HEK293 (cell line): ENCODE data around the gene FASN.

Experiments used
- CTCF ChIA-PET: fragments of 350-600 bp; formaldehyde crosslinking; extraction: SDS; loops from one replicate; lab custom pipeline; 2021; ENCODE audit warnings: antibody characterized with exemption; lab: Yijun Ruan, JAX
- POLR2A ChIA-PET: fragments of 300-600 bp; formaldehyde crosslinking; extraction: SDS; loops from one replicate; lab custom pipeline; 2020; ENCODE audit warnings: antibody characterized with exemption, inconsistent platforms; lab: Yijun Ruan, JAX
- H3K27ac ChIP-seq: fragments of 200-500 bp; sonication (Bioruptor generic); 2 replicates; pipeline ENCODE4 v1.5.1; 2014; ENCODE audit warnings: low read depth, low read length, control low read depth, inconsistent platforms; ENCODE audit errors: extremely low read depth
- H3K36me3 ChIP-seq, 2 experiments: fragments of 200-500 bp in 1 of 2; sonication (Bioruptor generic) in 1 of 2; 1 replicate in 1 of 2; 2 replicates in 1 of 2; pipeline ENCODE4 v1.5.1; 2014 to 2017; ENCODE audit warnings: inconsistent platforms in 2 of 2, low read length in 2 of 2; ENCODE audit not compliant: control insufficient read depth in 2 of 2, insufficient read depth in 1 of 2
- H3K4me1 ChIP-seq: fragments of 200-500 bp; sonication (Bioruptor generic); 2 replicates; pipeline ENCODE4 v1.5.1; 2014; ENCODE audit warnings: mild to moderate bottlenecking, low read length, inconsistent platforms; ENCODE audit not compliant: control insufficient read depth, insufficient read depth
- H3K4me3 ChIP-seq: 2 replicates; pipeline ENCODE4 v1.5.1; 2011; ENCODE audit warnings: low read depth, mild to moderate bottlenecking, control low read depth, low read length, moderate library complexity
- H3K9me3 ChIP-seq: fragments of 200-500 bp; sonication (Bioruptor generic); 2 replicates; pipeline ENCODE4 v1.5.1; 2014; ENCODE audit warnings: low read depth, low read length, inconsistent platforms; ENCODE audit not compliant: control insufficient read depth, insufficient read depth
- BCL11A ChIP-seq: fragments of 450-650 bp; formaldehyde crosslinking; IDR thresholded peaks from 2 replicates; pipeline ENCODE4 v1.5.1; 2016; ENCODE audit warnings: low read depth, missing biosample characterization, missing genetic modification characterization
- EGR2 ChIP-seq: fragments of 450-650 bp; formaldehyde crosslinking; IDR thresholded peaks from 2 replicates; pipeline ENCODE4 v1.5.1; 2016; ENCODE audit warnings: low read depth, missing biosample characterization, missing genetic modification characterization
- GFI1B ChIP-seq: fragments of 450-650 bp; formaldehyde crosslinking; IDR thresholded peaks from 2 replicates; pipeline ENCODE4 v1.5.1; 2016; ENCODE audit warnings: missing biosample characterization, missing genetic modification characterization
- HOXC10 ChIP-seq: sonication (generic); formaldehyde crosslinking; IDR thresholded peaks from 2 replicates; pipeline ENCODE4 v1.8.1; 2023; ENCODE audit warnings: mild to moderate bottlenecking, missing genetic modification reagents
- KLF9 ChIP-seq: fragments of 450-650 bp; formaldehyde crosslinking; IDR thresholded peaks from 2 replicates; pipeline ENCODE4 v1.5.1; 2016; ENCODE audit warnings: missing biosample characterization, missing genetic modification characterization, low read depth
- MYNN ChIP-seq: fragments of 450-650 bp; formaldehyde crosslinking; IDR thresholded peaks from 2 replicates; pipeline ENCODE4 v1.5.1; 2016; ENCODE audit warnings: missing biosample characterization, missing genetic modification characterization, borderline replicate concordance
- SCRT1 ChIP-seq: fragments of 450-650 bp; formaldehyde crosslinking; IDR thresholded peaks from 2 replicates; pipeline ENCODE4 v1.5.1; 2016; ENCODE audit warnings: missing biosample characterization, missing genetic modification characterization, borderline replicate concordance
- YY2 ChIP-seq: fragments of 450-650 bp; formaldehyde crosslinking; IDR thresholded peaks from 2 replicates; pipeline ENCODE4 v1.5.1; 2016; ENCODE audit warnings: missing biosample characterization, missing genetic modification characterization
- ZFHX2 ChIP-seq: fragments of 450-650 bp; formaldehyde crosslinking; conservative IDR thresholded peaks from 2 replicates; pipeline ENCODE4 v1.5.1; 2016; ENCODE audit warnings: missing biosample characterization, missing genetic modification characterization
- ZNF221 ChIP-seq: fragments of 450-650 bp; formaldehyde crosslinking; IDR thresholded peaks from 2 replicates; pipeline ENCODE4 v1.5.1; 2017; ENCODE audit warnings: missing biosample characterization, missing genetic modification characterization, borderline replicate concordance
- ZNF223 ChIP-seq: fragments of 450-650 bp; formaldehyde crosslinking; IDR thresholded peaks from 2 replicates; pipeline ENCODE4 v1.5.1; 2016; ENCODE audit warnings: missing biosample characterization, missing genetic modification characterization
- ZNF366 ChIP-seq: fragments of 450-650 bp; formaldehyde crosslinking; conservative IDR thresholded peaks from 2 replicates; pipeline ENCODE4 v1.5.1; 2016; ENCODE audit warnings: missing biosample characterization, missing genetic modification characterization
- ZNF416 ChIP-seq: fragments of 450-650 bp; formaldehyde crosslinking; IDR thresholded peaks from 2 replicates; pipeline ENCODE4 v1.5.1; 2016; ENCODE audit warnings: missing biosample characterization, missing genetic modification characterization
- ZNF433 ChIP-seq: fragments of 450-650 bp; formaldehyde crosslinking; IDR thresholded peaks from 2 replicates; pipeline ENCODE4 v1.5.1; 2016; ENCODE audit warnings: missing biosample characterization, missing genetic modification characterization, low read depth
- ZNF658 ChIP-seq: fragments of 450-650 bp; formaldehyde crosslinking; IDR thresholded peaks from 2 replicates; pipeline ENCODE4; 2016; ENCODE audit warnings: missing biosample characterization, missing genetic modification characterization
- ZNF670 ChIP-seq: fragments of 450-650 bp; formaldehyde crosslinking; IDR thresholded peaks from 2 replicates; pipeline ENCODE4 v1.5.1; 2016; ENCODE audit warnings: missing biosample characterization, missing genetic modification characterization, low read depth
- ZNF707 ChIP-seq: fragments of 450-650 bp; formaldehyde crosslinking; IDR thresholded peaks from 2 replicates; pipeline ENCODE4 v1.5.1; 2016; ENCODE audit warnings: missing biosample characterization, missing genetic modification characterization
- ZNF747 ChIP-seq: fragments of 450-650 bp; formaldehyde crosslinking; IDR thresholded peaks from 2 replicates; pipeline ENCODE4 v1.5.1; 2016; ENCODE audit warnings: missing biosample characterization, missing genetic modification characterization
- TF ChIP-seq, protein P1 (sequence below): fragments of 450-650 bp; formaldehyde crosslinking; optimal IDR thresholded peaks from 2 replicates; pipeline ENCODE3; 2016; ENCODE audit warnings: missing biosample characterization, mild to moderate bottlenecking, missing genetic modification characterization
- TF ChIP-seq, protein P2 (sequence below): fragments of 450-650 bp; formaldehyde crosslinking; IDR thresholded peaks from 2 replicates; pipeline ENCODE4 v1.5.1; 2016; ENCODE audit warnings: missing biosample characterization, missing genetic modification characterization
- TF ChIP-seq, protein P3 (sequence below): fragments of 450-650 bp; formaldehyde crosslinking; IDR thresholded peaks from 2 replicates; pipeline ENCODE4 v1.5.1; 2017; ENCODE audit warnings: missing biosample characterization, missing genetic modification characterization
- TF ChIP-seq, protein P4 (sequence below): fragments of 450-650 bp; IDR thresholded peaks from 2 replicates; pipeline ENCODE4 v1.5.1; 2018; ENCODE audit warnings: missing biosample characterization, mild to moderate bottlenecking, missing genetic modification characterization

Gene FASN

DNA sequence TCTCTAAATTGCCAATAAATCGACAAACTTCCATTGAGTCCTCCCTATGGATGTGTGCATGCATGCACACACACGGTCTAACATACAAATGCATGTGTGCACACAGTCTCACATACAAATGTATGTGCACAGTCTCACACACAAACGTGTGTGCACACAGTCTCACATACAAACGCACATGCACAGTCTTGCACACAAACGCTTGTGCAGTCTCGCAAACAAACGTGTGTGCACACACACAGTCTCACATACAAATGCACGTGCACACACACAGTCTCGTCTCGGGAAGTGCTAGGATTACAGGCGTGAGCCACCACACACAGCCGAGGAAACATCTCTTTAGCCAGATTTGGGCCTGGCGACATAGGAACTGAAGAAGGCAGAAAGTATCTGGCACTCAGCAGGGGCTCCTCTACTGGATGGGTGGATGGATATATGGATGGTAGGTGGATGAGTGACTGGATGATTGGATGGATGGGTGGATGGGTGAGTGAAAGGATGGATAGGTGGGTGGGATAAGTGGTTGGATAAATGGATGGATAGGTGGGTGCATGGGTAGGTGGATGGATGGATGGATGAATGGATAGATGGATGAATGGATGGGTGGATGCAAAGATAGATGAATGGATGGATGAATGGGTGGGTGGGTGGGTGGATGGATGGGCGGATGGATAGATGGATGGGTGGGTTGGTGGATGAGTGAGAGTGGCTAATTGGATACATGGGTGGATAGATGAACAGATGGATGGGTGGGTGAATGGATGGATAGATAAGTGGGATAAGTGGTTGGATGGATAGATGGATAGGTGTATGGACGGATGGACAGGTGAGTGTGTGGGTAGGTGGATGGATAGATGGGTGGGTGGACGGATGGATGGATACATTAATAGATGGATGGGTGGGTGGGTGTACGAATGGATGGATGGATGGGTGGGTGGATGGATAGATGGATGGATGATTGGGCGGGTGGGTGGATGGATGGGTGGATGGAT is 48.9 kb upstream of the FASN start:
- no peaks in the 10 kb centered on the region for H3K9me3 ChIP-seq
- ChIA-PET CTCF (no interaction called here), POLR2A (no interaction called here)
- H3K36me3 ChIP-seq: peaks cover 0 to 12% of the 10 kb centered on the region in 2 experiments; a peak in 2 of 3 replicates
- H3K27ac ChIP-seq: no peak overlapping the region
- no peaks in the 10 kb centered on the region for H3K4me1 ChIP-seq
- H3K4me3 ChIP-seq: no peak overlapping the region
- no peak for TF ChIP-seq BCL11A
- TF ChIP-seq HOXC10: no peak
- no peak for TF ChIP-seq ZNF223 (tag by site-specific recombination)
- no peak for TF ChIP-seq ZNF707 (tag by site-specific recombination)
- peak; percentile 71 for TF ChIP-seq ZFHX2 (tag by site-specific recombination)
- no peak for TF ChIP-seq ZNF747 (tag by site-specific recombination)
- TF ChIP-seq GFI1B: no peak
- TF ChIP-seq EGR2 (tag by site-specific recombination): peak; percentile 93
- peak; percentile 85 for TF ChIP-seq ZNF366 (tag by site-specific recombination)
- TF ChIP-seq ZNF221 (tag by site-specific recombination): no peak

DNA sequence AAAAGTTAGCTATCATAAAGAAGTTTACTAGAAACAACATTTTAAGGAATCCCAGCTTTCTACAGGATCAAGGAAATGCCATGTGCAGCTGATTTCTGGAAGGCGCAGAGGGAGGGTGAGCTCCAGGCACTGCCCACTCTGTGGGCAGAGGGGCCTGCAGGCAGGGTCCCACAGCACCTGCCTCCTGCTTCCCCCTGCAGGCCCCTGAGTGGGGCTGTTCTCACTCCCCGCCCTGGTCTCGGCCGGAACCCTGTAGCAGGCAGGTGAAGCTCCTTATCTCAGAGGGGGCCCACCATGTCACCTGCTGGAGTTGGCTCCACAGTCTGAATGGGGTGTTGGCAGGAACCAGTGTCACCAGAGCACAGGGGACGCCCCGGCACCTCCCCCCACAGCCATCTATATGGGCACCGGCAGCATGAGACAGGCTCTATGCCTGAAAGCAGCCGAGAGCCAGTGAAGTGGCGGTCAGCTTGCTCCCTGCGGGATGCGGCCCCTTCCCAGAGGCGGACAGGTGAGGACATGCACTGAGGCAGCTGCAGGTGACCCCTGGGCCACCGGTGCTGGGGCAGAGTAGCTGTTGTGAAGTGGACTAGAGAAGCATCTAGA is 47.6 kb upstream of the FASN start:
- no peak for TF ChIP-seq KLF9 (tag by site-specific recombination)
- H3K9me3 ChIP-seq: no peaks in the 10 kb centered on the region
- ChIA-PET POLR2A (no interaction called here), CTCF (interaction anchor here (0.7 kb wide), 3 partner anchors 41 to 124 kb away, joined by 3 read pairs; no protein-coding TSS in a partner anchor)
- no peaks in the 10 kb centered on the region for H3K4me1 ChIP-seq
- no peak overlapping the region for H3K4me3 ChIP-seq
- peaks cover 0 to 9% of the 10 kb centered on the region in 2 experiments; a peak in 2 of 3 replicates for H3K36me3 ChIP-seq
- H3K27ac ChIP-seq: no peak overlapping the region

DNA sequence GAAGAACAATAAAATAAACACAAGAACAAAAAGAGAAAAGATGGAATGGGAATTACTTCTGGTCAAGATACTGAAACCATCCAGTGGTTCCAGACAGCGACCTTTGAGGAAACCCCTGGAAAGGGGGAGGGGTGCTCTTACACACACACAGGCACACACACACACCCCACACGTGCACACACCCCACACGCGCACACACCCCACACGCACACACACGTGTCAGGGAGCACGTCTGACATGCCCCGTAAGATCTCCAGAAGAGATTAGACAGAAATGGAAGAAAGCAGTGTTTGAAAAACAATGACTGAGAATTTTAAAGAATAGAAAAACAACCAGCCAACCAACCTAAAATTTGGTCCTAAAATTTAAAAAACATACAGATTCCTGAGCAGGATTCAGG is 45.3 kb upstream of the FASN start:
- H3K4me3 ChIP-seq: no peak overlapping the region
- ChIA-PET POLR2A (interaction anchor here (0.7 to 0.9 kb wide), 2 partner anchors 92 to 106 kb away, joined by 5 read pairs; partner anchors contain the start of gene DCXR), CTCF (interaction anchor here (0.8 to 1.0 kb wide), 2 partner anchors 14 to 113 kb away, joined by 3 to 4 read pairs; no protein-coding TSS in a partner anchor)
- H3K27ac ChIP-seq: no peak overlapping the region
- no peaks in the 10 kb centered on the region for H3K4me1 ChIP-seq
- H3K36me3 ChIP-seq: peaks cover 0 to 5% of the 10 kb centered on the region in 2 experiments; a peak in 2 of 3 replicates
- no peaks in the 10 kb centered on the region for H3K9me3 ChIP-seq
- TF ChIP-seq ZNF416 (tag by site-specific recombination) (no peak), SCRT1 (tag by site-specific recombination) (no peak), ZNF658 (no peak), ZNF433 (tag by site-specific recombination) (no peak), MYNN (tag by site-specific recombination) (no peak), YY2 (tag by site-specific recombination) (no peak), ZNF670 (tag by site-specific recombination) (no peak)
- TF ChIP-seq, protein P1, sequence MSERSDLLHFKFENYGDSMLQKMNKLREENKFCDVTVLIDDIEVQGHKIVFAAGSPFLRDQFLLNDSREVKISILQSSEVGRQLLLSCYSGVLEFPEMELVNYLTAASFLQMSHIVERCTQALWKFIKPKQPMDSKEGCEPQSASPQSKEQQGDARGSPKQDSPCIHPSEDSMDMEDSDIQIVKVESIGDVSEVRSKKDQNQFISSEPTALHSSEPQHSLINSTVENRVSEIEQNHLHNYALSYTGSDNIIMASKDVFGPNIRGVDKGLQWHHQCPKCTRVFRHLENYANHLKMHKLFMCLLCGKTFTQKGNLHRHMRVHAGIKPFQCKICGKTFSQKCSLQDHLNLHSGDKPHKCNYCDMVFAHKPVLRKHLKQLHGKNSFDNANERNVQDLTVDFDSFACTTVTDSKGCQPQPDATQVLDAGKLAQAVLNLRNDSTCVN (tag by site-specific recombination): peak; percentile 8
- TF ChIP-seq, protein P2, sequence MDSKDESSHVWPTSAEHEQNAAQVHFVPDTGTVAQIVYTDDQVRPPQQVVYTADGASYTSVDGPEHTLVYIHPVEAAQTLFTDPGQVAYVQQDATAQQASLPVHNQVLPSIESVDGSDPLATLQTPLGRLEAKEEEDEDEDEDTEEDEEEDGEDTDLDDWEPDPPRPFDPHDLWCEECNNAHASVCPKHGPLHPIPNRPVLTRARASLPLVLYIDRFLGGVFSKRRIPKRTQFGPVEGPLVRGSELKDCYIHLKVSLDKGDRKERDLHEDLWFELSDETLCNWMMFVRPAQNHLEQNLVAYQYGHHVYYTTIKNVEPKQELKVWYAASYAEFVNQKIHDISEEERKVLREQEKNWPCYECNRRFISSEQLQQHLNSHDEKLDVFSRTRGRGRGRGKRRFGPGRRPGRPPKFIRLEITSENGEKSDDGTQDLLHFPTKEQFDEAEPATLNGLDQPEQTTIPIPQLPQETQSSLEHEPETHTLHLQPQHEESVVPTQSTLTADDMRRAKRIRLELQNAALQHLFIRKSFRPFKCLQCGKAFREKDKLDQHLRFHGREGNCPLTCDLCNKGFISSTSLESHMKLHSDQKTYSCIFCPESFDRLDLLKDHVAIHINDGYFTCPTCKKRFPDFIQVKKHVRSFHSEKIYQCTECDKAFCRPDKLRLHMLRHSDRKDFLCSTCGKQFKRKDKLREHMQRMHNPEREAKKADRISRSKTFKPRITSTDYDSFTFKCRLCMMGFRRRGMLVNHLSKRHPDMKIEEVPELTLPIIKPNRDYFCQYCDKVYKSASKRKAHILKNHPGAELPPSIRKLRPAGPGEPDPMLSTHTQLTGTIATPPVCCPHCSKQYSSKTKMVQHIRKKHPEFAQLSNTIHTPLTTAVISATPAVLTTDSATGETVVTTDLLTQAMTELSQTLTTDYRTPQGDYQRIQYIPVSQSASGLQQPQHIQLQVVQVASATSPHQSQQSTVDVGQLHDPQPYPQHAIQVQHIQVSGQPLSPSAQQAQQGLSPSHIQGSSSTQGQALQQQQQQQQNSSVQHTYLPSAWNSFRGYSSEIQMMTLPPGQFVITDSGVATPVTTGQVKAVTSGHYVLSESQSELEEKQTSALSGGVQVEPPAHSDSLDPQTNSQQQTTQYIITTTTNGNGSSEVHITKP (tag by site-specific recombination): no peak
- TF ChIP-seq, protein P3, sequence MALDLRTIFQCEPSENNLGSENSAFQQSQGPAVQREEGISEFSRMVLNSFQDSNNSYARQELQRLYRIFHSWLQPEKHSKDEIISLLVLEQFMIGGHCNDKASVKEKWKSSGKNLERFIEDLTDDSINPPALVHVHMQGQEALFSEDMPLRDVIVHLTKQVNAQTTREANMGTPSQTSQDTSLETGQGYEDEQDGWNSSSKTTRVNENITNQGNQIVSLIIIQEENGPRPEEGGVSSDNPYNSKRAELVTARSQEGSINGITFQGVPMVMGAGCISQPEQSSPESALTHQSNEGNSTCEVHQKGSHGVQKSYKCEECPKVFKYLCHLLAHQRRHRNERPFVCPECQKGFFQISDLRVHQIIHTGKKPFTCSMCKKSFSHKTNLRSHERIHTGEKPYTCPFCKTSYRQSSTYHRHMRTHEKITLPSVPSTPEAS (tag by site-specific recombination): 0 out of 2 replicates have a peak, but pooled peaks have one; percentile 32
- TF ChIP-seq, protein P4, sequence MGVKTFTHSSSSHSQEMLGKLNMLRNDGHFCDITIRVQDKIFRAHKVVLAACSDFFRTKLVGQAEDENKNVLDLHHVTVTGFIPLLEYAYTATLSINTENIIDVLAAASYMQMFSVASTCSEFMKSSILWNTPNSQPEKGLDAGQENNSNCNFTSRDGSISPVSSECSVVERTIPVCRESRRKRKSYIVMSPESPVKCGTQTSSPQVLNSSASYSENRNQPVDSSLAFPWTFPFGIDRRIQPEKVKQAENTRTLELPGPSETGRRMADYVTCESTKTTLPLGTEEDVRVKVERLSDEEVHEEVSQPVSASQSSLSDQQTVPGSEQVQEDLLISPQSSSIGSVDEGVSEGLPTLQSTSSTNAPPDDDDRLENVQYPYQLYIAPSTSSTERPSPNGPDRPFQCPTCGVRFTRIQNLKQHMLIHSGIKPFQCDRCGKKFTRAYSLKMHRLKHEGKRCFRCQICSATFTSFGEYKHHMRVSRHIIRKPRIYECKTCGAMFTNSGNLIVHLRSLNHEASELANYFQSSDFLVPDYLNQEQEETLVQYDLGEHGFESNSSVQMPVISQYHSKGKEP (tag by site-specific recombination): no peak
